ENCODE measurements around the gene TTC9C. TPM values are rescaled to one million over a fixed set of nuclear protein-coding genes. Genes with fewer than 3 reads are reported as not detected.
A peak's percentile ranks its signal among the peaks of the same experiment; 100 is the strongest.

TTC9C gene
- total and polyA plus RNA-seq, 11 donors, result 7.4 to 23.5 (median 13.9) TPM

GRCh38 chr11:62770778-62771143 is 42.5 kb downstream of the TTC9C start:
- intact Hi-C loops (cut with DNase I), result loop anchor here in 4 of 10 donors (1.0 to 5.0 kb wide), 5 partner anchors 9 to 43 kb away; partner anchors contain the start of genes TTC9C (in 2 of the 4), HNRNPUL2 (in 1 of the 4), POLR2G (in 1 of the 4) and TMEM179B (in 1 of the 4)

GRCh38 chr11:62771144-62772021 is 43.1 kb downstream of the TTC9C start, which contains the start of gene TAF6L:
TAF6L (plus strand) TSS chr11:62771396; CDS start chr11:62775784, 4,388 bp downstream.
- TF ChIP-seq POLR2A (IDR thresholded peaks at IDR 0.05) (peak in 1 of 2 donors; percentile 27), CTCF (IDR thresholded peaks at IDR 0.05) (no peak)
- peaks cover 0 to 33% (median 25%) of the 10 kb centered on the region in 9 donors for H3K36me3 ChIP-seq
- peaks cover 0 to 27% (median 19%) of the 10 kb centered on the region in 12 donors for H3K4me1 ChIP-seq
- intact Hi-C loops (cut with DNase I), result loop anchor here in 4 of 10 donors (1.0 to 5.0 kb wide), 5 partner anchors 10 to 44 kb away; partner anchors contain the start of genes TTC9C (in 2 of the 4), HNRNPUL2 (in 1 of the 4), POLR2G (in 1 of the 4) and TMEM179B (in 1 of the 4)
- ATAC-seq, result peak; percentile 94 to 98 (median 98)
- H3K27ac ChIP-seq, result peak within 1 kb of the TSS; percentile 84 to 96 (median 93)
- no peaks in the 10 kb centered on the region for H3K9me3 ChIP-seq
- no peaks in the 10 kb centered on the region for H3K27me3 ChIP-seq
- DNase-seq, result peak; percentile 98 to 100 (median 99)
- peak within 1 kb of the TSS; percentile 52 to 86 (median 74) for H3K4me3 ChIP-seq
- WGBS, 4 donors, result 2 to 4% (median 2%) methylated on average over 25 to 60 of the region's 60 CpGs

More at GRCh38 chr11:62770778-62771143, 42.5 kb downstream of the TTC9C start:
- Histone ChIP-seq H3K27me3 (no peaks in the 10 kb centered on the region), H3K9me3 (no peaks in the 10 kb centered on the region), H3K4me1 (peaks cover 0 to 27% (median 19%) of the 10 kb centered on the region in 12 donors), H3K27ac (peak overlapping the region; percentile 84 to 96 (median 93)), H3K36me3 (peaks cover 0 to 33% (median 25%) of the 10 kb centered on the region in 9 donors), H3K4me3 (peak overlapping the region; percentile 52 to 86 (median 74))
- ATAC-seq, result peak in 3 of 4 donors; percentile 7 to 17 (median 12)
- TF ChIP-seq POLR2A (IDR thresholded peaks at IDR 0.05) (no peak), CTCF (IDR thresholded peaks at IDR 0.05) (no peak)
- DNase-seq, result peak in 4 of 5 donors; percentile 29 to 44 (median 38)
- 0 to 2% (median 1%) methylated on average over 18 of the region's 18 CpGs for WGBS, 4 donors

GRCh38 chr11:62774407-62774806 is 46.1 kb downstream of the TTC9C start:
- Histone ChIP-seq H3K4me3 (no peak overlapping the region), H3K4me1 (peaks cover 0 to 26% (median 19%) of the 10 kb centered on the region in 12 donors), H3K9me3 (no peaks in the 10 kb centered on the region), H3K27ac (no peak overlapping the region), H3K36me3 (peaks cover 0 to 41% (median 38%) of the 10 kb centered on the region in 9 donors), H3K27me3 (no peaks in the 10 kb centered on the region)
- ATAC-seq (no peak), DNase-seq (peak in 1 of 5 donors; percentile 7)
- TF ChIP-seq POLR2A (IDR thresholded peaks at IDR 0.05) (no peak), CTCF (IDR thresholded peaks at IDR 0.05) (no peak)
- intact Hi-C loops (cut with DNase I), result loop anchor here in 1 of 10 donors (5.0 kb wide), 1 partner anchor 47 kb away; the partner anchor contains the start of genes HNRNPUL2 and TTC9C
- 92 to 95% (median 94%) methylated on average over 6 of the region's 6 CpGs for WGBS, 4 donors

- Histone ChIP-seq H3K27me3 (no peaks in the 10 kb centered on the region), H3K4me1 (peaks cover 0 to 14% (median 10%) of the 10 kb centered on the region in 12 donors), H3K4me3 (no peak overlapping the region), H3K9me3 (no peaks in the 10 kb centered on the region), H3K36me3 (peaks cover 0 to 53% (median 48%) of the 10 kb centered on the region in 9 donors), H3K27ac (no peak overlapping the region)
- ATAC-seq (no peak), DNase-seq (peak in 1 of 5 donors; percentile 39)
- 87 to 94% (median 90%) methylated on average over 17 of the region's 17 CpGs for WGBS, 4 donors
- intact Hi-C loops (cut with DNase I), result no loop called here
- TF ChIP-seq POLR2A (IDR thresholded peaks at IDR 0.05) (no peak), CTCF (IDR thresholded peaks at IDR 0.05) (no peak)
These were observed 47.4 kb downstream of the TTC9C start for GRCh38 chr11:62775646-62776045.
